Esophagus mucosa (tissue), 1 donor: ENCODE data around the gene BARX2. TPM values are rescaled to one million over a fixed set of nuclear protein-coding genes. Genes with fewer than 3 reads are reported as not detected.

Source experiments
- ATAC-seq: fragments of 200-7000 bp; cut with Tn5 transposase; one replicate; pipeline ENCODE4 v1.9.1; 2020
- total RNA-seq: library from RNA; stranded (reverse); gene quantifications from one replicate; pipeline ENCODE4 v1.2.4, GENCODE V29; 2023
- donor health status: DM: yes; HTN: yes; CAD: no.

Gene BARX2
- total RNA-seq, 1 donor from 2014 or later, result 92.8 TPM

DNA sequence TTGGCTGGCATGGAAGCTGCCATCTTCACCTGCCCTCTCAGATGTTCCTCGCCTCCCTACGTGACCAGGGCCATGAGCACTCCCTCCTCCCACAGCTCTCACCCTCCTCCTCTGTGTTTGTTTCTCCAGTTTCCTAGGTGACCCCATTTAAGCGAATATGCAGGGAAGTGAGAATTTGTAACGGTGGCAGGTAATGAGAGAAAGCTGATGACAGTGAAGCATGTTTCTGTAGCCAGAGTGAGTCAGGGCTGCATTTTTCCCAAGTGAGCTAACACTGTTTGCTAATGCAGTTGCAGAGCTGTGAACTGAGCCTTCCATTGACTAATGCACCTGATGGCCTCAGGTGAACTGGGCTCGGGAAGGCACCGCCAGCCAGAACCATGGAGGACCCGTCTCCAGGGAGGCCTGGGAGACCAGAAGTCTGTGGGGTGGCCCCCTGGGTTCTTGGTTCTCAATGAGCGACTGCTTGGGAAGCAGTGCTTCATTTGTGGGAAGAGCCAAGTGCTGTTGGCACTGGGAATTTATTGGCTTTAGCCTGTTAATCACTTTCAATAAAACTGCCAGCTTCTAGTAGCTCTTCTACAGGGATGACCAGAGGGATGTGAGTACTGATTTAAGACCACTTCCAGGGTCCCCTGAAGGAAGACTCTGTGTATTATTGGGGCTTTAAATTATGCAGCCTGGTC lies 64.5 kb downstream of the BARX2 start:
- peak; percentile 88 for ATAC-seq

DNA sequence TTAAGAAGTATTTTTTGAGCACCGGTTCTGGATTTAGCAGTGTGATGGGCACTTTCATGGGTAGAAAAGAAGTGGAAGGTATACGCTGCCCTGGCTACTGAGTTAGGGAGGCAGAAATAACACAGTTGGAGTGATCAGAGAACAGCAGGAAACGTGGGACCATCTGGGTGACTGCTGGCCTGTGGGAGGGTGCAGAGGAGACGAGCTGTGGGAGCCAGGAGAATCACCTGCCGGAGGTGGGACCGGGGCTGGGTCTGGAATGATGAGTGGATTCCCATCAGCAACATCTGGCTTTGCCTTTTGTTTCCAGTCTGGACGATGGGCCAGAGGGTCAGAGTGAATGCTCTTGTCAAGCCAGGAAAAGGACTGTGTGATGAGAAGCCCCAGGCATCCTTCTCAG lies 66.5 kb downstream of the BARX2 start:
- ATAC-seq, result no peak

GRCh38 chr11:129443276-129443675 lies 67.6 kb downstream of the BARX2 start:
- ATAC-seq, result no peak

DNA sequence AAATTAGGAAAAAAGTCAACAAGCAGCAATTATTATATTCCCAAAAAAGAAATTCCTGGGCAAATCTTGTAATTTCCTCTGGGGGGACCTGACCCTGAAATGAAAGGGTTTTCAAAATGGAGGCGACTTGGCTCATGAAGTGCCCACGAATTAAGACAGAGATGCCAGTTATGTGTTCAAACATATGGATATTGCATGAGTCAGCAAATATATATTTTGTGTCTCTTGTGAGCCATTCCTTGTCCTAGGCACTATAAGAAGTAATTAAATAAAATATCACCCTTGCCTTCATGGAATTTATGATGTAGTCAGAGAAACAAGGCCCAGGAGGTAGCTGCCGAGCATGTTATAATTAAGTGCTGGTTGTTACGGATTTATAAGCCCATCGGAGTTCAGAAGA lies 68.6 kb downstream of the BARX2 start:
- no peak for ATAC-seq

GRCh38 chr11:129445226-129445625 lies 69.6 kb downstream of the BARX2 start:
- ATAC-seq, result no peak

- ATAC-seq, result no peak
These were observed 70.9 kb downstream of the BARX2 start for GRCh38 chr11:129446572-129446971.

DNA sequence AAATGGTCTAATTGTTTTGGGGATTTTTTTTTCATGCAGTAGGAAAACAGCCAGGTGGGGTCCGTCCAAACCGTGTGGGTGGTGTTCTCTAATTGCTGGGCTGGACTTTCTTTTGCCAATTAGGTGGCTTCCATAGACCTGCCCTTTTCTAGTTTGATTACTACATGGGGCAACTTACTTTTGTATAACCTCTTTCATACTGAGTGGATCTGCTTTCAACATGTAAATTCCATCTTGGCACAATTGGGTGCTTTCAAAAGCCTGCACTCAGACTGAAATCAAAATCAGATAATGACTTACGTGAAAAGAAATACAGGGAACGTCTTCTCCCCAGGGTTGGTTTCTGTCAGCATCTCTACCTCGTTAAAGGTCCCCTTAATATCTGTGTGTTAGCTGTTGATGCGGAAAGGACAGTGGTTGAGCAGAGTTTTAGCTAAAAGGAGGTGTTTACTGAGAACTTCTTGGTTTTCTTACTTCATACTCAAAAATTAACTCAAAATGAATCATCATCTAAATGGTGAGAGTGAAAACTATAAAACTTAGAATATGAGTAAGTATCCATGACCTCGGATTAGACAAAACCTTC lies 72.1 kb downstream of the BARX2 start:
- ATAC-seq, result no peak

- peak; percentile 88 for ATAC-seq
These were observed 75.9 kb downstream of the BARX2 start for GRCh38 chr11:129451524-129451923.

GRCh38 chr11:129453293-129453721 lies 77.7 kb downstream of the BARX2 start:
- peak; percentile 66 for ATAC-seq

DNA sequence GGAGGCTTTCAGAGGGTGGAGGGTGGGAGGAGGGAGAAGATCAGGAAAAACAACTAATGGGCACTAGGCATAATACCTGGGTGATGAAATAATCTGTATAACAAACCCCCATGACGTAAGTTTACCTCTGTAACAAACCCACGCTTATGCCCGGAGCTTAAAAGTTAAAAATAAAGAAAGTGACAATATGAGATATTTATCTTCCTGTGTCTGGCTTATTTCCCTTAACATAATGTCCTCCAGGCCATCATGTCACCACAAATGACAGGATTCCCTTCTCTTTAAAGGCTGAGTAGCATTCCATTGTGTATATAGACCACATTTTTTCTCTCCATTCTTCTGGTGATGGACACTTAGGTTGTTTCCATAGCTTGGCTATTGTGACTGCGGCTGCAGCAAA lies 79.5 kb downstream of the BARX2 start:
- no peak for ATAC-seq

DNA sequence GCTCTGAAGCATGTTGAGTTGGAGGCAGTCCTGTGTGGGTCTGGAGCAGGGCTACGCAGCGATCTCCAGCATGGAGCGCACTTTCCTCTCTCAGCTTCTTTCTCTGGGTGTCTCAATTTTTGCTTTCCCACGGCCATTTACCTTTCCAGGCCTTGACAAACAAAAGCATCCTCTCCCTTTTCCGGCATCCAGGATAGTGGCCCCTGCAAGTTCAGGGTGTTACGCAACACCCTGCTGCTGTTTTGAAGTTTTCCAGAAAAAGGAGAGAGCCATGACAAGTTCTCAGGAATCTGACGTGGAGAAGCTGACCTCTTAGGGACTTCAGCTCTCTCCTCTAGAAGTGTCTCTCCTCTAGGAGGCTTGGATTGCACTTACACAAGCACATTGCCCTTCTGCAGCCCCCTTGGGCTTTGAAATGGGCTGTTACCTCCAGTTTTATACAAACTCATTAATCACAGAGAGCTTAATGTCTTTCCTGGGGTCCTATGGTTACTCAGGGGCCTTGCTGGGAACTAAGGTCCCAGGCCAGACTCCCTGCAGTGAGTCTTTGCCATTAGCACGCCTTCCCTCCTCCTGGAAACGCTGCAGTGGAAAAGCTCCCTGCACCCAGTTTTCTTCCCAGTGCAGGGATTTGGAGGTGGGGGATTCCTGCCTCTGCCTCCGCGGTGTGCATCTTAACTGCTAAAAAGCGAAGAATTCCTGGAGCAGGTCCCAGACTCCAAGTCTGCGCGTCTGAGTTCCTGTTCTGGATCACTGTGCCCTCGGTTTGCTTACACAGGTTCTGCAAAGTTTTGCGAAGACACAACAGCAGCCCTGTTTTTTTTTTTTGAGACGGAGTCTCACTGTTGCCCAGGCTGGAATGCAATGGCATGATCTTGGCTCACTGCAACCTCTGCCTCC lies 80.4 kb downstream of the BARX2 start:
- ATAC-seq, result no peak

DNA sequence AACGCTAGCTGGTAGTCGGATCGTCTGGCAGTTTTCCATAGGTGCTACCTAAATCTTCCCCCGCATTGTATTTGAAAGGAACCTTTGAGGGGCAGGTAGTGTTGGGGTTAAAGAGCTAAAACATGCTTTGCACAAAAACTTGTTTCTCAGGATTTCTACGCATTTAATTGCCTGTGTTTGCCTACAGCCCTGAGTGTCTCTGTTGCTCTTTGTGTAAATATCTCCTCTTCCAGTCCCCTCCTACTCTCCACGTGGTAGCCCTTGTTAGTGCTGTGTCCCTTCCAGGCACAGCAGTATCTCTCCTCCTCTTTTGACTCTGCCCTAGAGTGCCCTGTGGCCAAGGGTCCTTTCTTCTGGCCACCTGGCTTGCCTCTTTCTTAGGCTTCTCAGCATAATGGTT lies 81.7 kb downstream of the BARX2 start:
- ATAC-seq, result peak; percentile 58

DNA sequence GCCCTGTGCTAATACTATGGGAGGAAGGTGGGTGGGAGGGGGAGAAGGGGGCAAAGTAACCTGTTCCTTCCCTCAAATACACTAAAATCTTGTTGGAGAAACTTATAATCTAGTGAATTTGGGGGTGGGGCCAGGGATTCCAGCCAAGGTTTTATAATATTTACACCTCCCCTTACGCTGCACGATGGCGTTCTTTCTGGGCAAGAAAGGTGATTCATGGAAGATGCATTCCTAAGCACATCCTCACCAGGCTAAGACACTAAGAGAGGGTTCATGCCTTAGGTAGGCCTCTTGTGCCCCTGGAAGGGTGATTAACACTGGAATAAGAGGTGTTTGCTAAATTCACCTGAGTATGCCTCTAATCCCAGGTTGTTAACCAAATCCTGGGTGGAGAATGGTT lies 82.6 kb downstream of the BARX2 start:
- peak; percentile 83 for ATAC-seq

DNA sequence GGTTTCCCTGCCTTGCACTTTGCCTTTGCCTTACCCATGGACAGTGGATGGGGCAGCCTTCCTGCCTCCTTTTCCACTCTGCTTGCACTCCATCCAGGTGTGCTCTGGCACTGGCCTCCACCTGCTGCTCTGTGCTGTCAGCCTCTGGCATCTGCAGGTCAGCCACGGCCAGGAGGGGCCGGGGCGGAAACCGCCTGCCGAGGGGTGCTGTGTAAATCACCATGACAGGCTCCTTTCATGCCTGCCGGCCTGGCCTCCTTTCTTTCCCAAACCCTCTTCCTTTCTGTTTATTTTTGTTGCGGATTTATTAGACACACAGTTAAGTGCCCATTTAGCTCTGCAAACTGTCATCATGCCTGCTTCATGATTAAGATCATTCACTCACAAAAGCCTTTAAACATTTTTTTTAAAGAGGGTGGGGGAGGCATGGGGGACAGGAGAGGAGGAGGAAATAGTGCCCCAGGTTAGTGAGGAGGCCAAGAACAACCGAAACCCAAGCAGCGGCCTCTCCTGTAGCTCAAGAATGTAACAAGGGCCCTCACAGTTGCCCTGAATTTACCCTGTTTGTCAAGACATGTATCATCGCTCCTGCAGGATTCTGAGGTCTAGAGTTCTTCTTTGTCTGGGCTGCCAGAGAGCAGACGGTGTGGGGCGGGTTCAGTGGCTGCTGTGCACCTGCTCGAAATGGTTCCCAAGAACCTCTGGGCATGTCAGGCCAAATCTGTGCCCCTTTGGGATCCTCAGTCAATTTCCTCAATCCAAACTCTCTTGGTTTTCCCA lies 83.3 kb downstream of the BARX2 start:
- ATAC-seq, result peak; percentile 22

GRCh38 chr11:129460714-129461113 lies 85.1 kb downstream of the BARX2 start:
- no peak for ATAC-seq

DNA sequence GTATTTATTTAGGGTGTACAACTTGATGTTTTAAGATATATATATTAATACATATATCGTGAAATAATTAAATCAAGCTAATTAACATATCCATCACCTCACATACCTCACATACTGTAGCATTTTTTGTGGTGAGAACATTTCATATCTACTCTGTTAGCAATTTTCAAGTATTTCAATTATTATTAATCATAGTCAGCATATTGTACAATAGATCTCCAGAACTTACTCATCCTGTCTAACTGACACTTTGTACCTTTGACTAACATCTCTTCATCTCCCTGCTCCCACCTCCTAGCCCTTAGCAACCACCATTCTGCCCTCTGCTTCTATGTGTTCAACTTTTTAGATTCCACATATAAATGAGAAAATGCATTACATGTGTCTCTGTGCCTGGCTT lies 108.4 kb downstream of the BARX2 start:
- ATAC-seq, result no peak

DNA sequence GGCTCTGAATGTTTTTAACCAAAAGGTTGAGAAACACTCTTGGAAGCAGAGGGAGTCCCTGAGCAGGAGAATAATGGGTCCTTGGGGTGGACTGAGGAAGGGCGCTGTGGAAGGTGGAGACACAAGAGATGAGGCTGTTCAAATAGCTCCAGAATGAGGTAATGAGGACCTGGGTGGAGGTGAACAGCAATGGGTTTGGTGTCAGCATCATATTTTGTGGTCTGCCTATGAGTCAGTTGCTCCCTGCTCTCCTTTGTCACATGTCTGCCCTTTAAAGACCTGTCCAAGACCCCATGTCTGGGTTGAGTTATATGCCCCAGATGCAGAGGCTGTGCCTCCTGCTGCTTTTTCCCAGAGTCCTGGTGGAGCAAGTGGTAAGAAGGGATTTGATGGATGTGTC lies 113.6 kb downstream of the BARX2 start:
- no peak for ATAC-seq

DNA sequence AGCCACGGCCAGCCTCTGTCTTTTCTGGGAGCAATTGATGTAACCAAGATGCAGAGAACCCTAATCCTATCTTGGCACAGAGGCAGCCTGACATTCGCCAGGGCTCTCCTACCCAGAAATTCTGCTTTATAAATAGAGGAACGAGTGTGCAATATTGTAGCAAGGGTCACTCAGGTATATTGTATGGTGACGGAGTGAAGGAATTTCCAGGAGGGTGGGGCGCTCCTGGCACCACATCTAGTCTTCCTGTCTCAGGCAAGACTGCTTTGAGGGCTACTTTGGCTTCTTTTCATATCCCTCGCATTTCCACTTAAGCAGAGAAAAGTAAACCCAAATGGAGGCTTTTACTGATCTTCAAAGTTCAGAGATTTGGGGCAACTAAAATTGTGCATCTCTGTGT lies 114.4 kb downstream of the BARX2 start:
- peak; percentile 44 for ATAC-seq

- ATAC-seq, result no peak
These were observed 118.1 kb downstream of the BARX2 start for GRCh38 chr11:129493746-129494145.
